ENCODE results near the gene GAS2L1.

The GAS2L1 gene

DNA sequence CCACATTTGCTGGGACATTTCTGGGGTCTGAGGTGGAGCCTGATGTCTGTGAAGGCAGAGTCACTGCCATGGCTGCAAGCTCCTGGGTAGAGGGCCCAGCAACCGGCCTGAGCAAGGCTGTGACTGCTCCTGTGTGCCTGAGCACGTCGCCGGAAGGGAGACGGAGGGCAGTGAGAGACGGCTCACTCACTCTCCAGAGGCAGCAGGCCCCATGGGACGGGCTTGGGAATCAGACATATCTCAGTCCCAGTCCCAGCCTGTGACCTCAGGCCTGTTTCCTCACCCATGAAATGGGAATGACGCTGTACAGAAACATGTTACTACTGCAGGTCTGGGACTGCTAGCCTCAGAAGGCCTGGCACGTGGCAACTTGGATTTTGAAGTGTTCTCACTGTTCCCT is 45.4 kb downstream of the GAS2L1 start:
- no peak for TF ChIP-seq TAF1 (IDR thresholded peaks at IDR 0.05; ENCODE audit: borderline replicate concordance, insufficient read depth, low read length)
- TF ChIP-seq FOXP2 (optimal IDR thresholded peaks at IDR 0.05; ENCODE audit: borderline replicate concordance, extremely low read depth, extremely low read length, insufficient read depth), result no peak
- TF ChIP-seq POLR2AphosphoS5 (IDR thresholded peaks at IDR 0.05; ENCODE audit: low read depth, low read length), result no peak

- TF ChIP-seq REST (IDR thresholded peaks at IDR 0.05; ENCODE audit: insufficient read depth in 1 of 2, low read depth in 2 of 2, low read length in 2 of 2) (no peak), FOXP2 (optimal IDR thresholded peaks at IDR 0.05; ENCODE audit: borderline replicate concordance, extremely low read depth, extremely low read length, insufficient read depth) (no peak)
Observed at GRCh38 chr22:29352778-29353177, 46.3 kb downstream of the GAS2L1 start.

DNA sequence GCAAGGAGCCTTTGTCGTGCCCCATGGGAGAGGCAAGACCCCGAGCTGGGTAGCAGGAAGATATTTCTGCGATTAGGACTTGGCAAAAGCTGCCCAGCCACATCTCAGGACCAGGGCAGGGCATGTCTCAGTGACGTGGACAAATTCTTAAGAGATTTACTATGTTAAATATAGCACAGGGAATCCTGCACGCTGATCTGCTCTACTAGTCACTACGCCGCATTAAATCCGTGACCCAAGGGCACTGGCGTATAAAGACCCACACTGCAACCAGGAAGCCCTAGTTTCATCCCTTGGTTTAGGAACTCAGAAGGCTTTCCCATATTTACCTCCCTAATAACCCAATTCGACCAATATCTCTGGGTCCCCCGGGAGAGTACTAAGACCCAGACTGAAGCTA is 46.8 kb downstream of the GAS2L1 start:
- TF ChIP-seq FOXP2 (optimal IDR thresholded peaks at IDR 0.05; ENCODE audit: borderline replicate concordance, extremely low read depth, extremely low read length, insufficient read depth) (no peak), REST (IDR thresholded peaks at IDR 0.05; ENCODE audit: insufficient read depth in 1 of 2, low read depth in 2 of 2, low read length in 2 of 2) (no peak), SIN3A (IDR thresholded peaks at IDR 0.05; ENCODE audit: borderline replicate concordance, insufficient read depth, low read length) (no peak), TAF1 (IDR thresholded peaks at IDR 0.05; ENCODE audit: borderline replicate concordance, insufficient read depth, low read length) (no peak), POLR2AphosphoS5 (IDR thresholded peaks at IDR 0.05; ENCODE audit: low read depth, low read length) (no peak)

- TF ChIP-seq SIN3A (IDR thresholded peaks at IDR 0.05; ENCODE audit: borderline replicate concordance, insufficient read depth, low read length), result no peak
- TF ChIP-seq TAF1 (IDR thresholded peaks at IDR 0.05; ENCODE audit: borderline replicate concordance, insufficient read depth, low read length), result no peak
- no peak for TF ChIP-seq FOXP2 (optimal IDR thresholded peaks at IDR 0.05; ENCODE audit: borderline replicate concordance, extremely low read depth, extremely low read length, insufficient read depth)
- TF ChIP-seq REST (IDR thresholded peaks at IDR 0.05; ENCODE audit: insufficient read depth in 1 of 2, low read depth in 2 of 2, low read length in 2 of 2), result no peak
- no peak for TF ChIP-seq POLR2AphosphoS5 (IDR thresholded peaks at IDR 0.05; ENCODE audit: low read depth, low read length)
Observed at GRCh38 chr22:29353860-29354259, 47.4 kb downstream of the GAS2L1 start.

DNA sequence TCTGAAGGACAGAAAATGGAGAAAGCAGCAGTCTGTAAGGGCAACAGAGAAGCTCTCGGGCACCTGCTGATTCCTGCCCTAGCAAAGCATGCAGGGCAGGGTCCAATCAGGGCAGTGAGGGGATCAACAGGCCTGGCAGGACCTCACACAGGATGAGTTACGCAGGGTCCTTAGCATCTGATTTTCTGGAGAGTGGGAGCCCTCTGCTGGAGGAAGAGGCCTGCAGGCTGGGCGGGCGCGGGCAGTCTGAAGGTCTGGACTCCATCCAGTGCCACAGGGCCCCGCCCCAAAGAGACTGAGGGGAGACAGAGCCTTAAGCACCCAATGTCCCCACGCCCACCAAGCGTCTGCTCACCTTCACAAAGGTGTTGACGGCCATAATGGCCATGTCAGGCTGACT is 53.0 kb downstream of the GAS2L1 start:
- TF ChIP-seq SIN3A (IDR thresholded peaks at IDR 0.05; ENCODE audit: borderline replicate concordance, insufficient read depth, low read length) (no peak), REST (IDR thresholded peaks at IDR 0.05; ENCODE audit: insufficient read depth in 1 of 2, low read depth in 2 of 2, low read length in 2 of 2) (no peak), FOXP2 (optimal IDR thresholded peaks at IDR 0.05; ENCODE audit: borderline replicate concordance, extremely low read depth, extremely low read length, insufficient read depth) (no peak), TAF1 (IDR thresholded peaks at IDR 0.05; ENCODE audit: borderline replicate concordance, insufficient read depth, low read length) (no peak), POLR2AphosphoS5 (IDR thresholded peaks at IDR 0.05; ENCODE audit: low read depth, low read length) (no peak)
